ENCODE measurements around the gene FRRS1L. TPM values are rescaled to one million over a fixed set of nuclear protein-coding genes. Genes with fewer than 3 reads are reported as not detected.

Gene FRRS1L
- total and polyA plus RNA-seq, 8 donors, result 0.12 to 4.6 (median 0.55) TPM; not detected in 1

- TF ChIP-seq EP300 (IDR thresholded peaks at IDR 0.05) (no peak), POLR2A (IDR thresholded peaks at IDR 0.05) (no peak), CTCF (IDR thresholded peaks at IDR 0.05) (no peak), POLR2AphosphoS5 (IDR thresholded peaks at IDR 0.05) (no peak)
- 47 to 71% (median 65%) methylated on average over 5 of the region's 5 CpGs for WGBS, 5 donors
- H3K27ac ChIP-seq, result no peak overlapping the region
- no peak overlapping the region for H3K4me3 ChIP-seq
- peaks cover 0 to 5% (median 2%) of the 10 kb centered on the region in 4 donors for H3K4me1 ChIP-seq
- intact Hi-C loops (cut with DNase I; ENCODE audit: low total_unique reads), result no loop called here
- no peaks in the 10 kb centered on the region for H3K9me3 ChIP-seq
- DNase-seq, result no peak
- no peaks in the 10 kb centered on the region for H3K27me3 ChIP-seq
- no peaks in the 10 kb centered on the region for H3K36me3 ChIP-seq
Observed at GRCh38 chr9:109143881-109144562, 23.0 kb downstream of the FRRS1L start.

- no peak for TF ChIP-seq POLR2A (IDR thresholded peaks at IDR 0.05)
- no peak for TF ChIP-seq POLR2AphosphoS5 (IDR thresholded peaks at IDR 0.05)
- TF ChIP-seq CTCF (IDR thresholded peaks at IDR 0.05), result no peak
- no peak for TF ChIP-seq EP300 (IDR thresholded peaks at IDR 0.05)
- 93 to 100% (median 94%) methylated on average over 5 of the region's 5 CpGs for WGBS, 5 donors
- H3K4me3 ChIP-seq, result no peak overlapping the region
- H3K9me3 ChIP-seq, result no peaks in the 10 kb centered on the region
- no peaks in the 10 kb centered on the region for H3K27me3 ChIP-seq
- intact Hi-C loops (cut with DNase I; ENCODE audit: low total_unique reads), result no loop called here
- no peak for DNase-seq
- H3K27ac ChIP-seq, result no peak overlapping the region
- no peaks in the 10 kb centered on the region for H3K36me3 ChIP-seq
- H3K4me1 ChIP-seq, result peaks cover 0 to 5% (median 2%) of the 10 kb centered on the region in 4 donors
Observed at GRCh38 chr9:109141375-109141774, 25.7 kb downstream of the FRRS1L start.

GRCh38 chr9:109139851-109140250, 27.2 kb downstream of the FRRS1L start:
- Histone ChIP-seq H3K27ac (no peak overlapping the region), H3K27me3 (no peaks in the 10 kb centered on the region), H3K9me3 (no peaks in the 10 kb centered on the region), H3K36me3 (no peaks in the 10 kb centered on the region), H3K4me3 (no peak overlapping the region), H3K4me1 (peaks cover 0 to 5% (median 2%) of the 10 kb centered on the region in 4 donors)
- intact Hi-C loops (cut with DNase I; ENCODE audit: low total_unique reads), result no loop called here
- WGBS, 5 donors, result 38 to 100% (median 93%) methylated on average over 1 of the region's 1 CpG
- TF ChIP-seq POLR2A (IDR thresholded peaks at IDR 0.05), result no peak
- TF ChIP-seq CTCF (IDR thresholded peaks at IDR 0.05), result no peak
- no peak for TF ChIP-seq EP300 (IDR thresholded peaks at IDR 0.05)
- no peak for TF ChIP-seq POLR2AphosphoS5 (IDR thresholded peaks at IDR 0.05)
- DNase-seq, result no peak

GRCh38 chr9:109138421-109138820, 28.6 kb downstream of the FRRS1L start:
- H3K36me3 ChIP-seq, result no peaks in the 10 kb centered on the region
- H3K9me3 ChIP-seq, result no peaks in the 10 kb centered on the region
- TF ChIP-seq CTCF (IDR thresholded peaks at IDR 0.05) (no peak), EP300 (IDR thresholded peaks at IDR 0.05) (no peak), POLR2AphosphoS5 (IDR thresholded peaks at IDR 0.05) (no peak), POLR2A (IDR thresholded peaks at IDR 0.05) (no peak)
- DNase-seq, result no peak
- H3K27me3 ChIP-seq, result no peaks in the 10 kb centered on the region
- H3K4me1 ChIP-seq, result no peaks in the 10 kb centered on the region
- 88 to 97% (median 93%) methylated on average over 2 of the region's 2 CpGs for WGBS, 5 donors
- H3K4me3 ChIP-seq, result no peak overlapping the region
- no peak overlapping the region for H3K27ac ChIP-seq
- intact Hi-C loops (cut with DNase I; ENCODE audit: low total_unique reads), result no loop called here

All from stomach (tissue), 9 donors.